Activated naive CD8-positive, alpha-beta T cell treated with anti-CD3 and anti-CD28 coated beads for 36 hours (primary cell): Measurements from ENCODE around the gene CHST12. TPM values are rescaled to one million over a fixed set of nuclear protein-coding genes. Genes with fewer than 3 reads are reported as not detected.

Experiments used
- DNase-seq: peaks from one replicate; pipeline ENCODE4 v3.0.0; 2021
- H3K27ac Mint-ChIP-seq: one replicate; pipeline ENCODE4 v1.8.0; 2022; ENCODE audit warnings: mild to moderate bottlenecking, moderate library complexity, mixed read lengths
- H3K27me3 Mint-ChIP-seq: one replicate; pipeline ENCODE4 v1.8.0; 2022; ENCODE audit warnings: mild to moderate bottlenecking, mixed read lengths
- H3K36me3 Mint-ChIP-seq: one replicate; pipeline ENCODE4 v1.8.0; 2021; ENCODE audit warnings: mild to moderate bottlenecking, mixed read lengths
- H3K4me1 Mint-ChIP-seq: one replicate; pipeline ENCODE4 v1.8.0; 2021; ENCODE audit warnings: mixed read lengths
- H3K4me3 Mint-ChIP-seq: one replicate; pipeline ENCODE4 v1.8.0; 2022; ENCODE audit warnings: mild to moderate bottlenecking, moderate library complexity, mixed read lengths
- H3K9me3 Mint-ChIP-seq: one replicate; pipeline ENCODE4 v1.8.0; 2022; ENCODE audit warnings: mixed read lengths
- total RNA-seq, 2 experiments: library from RNA; stranded (reverse); gene quantifications; one replicate each; pipeline ENCODE4 v1.2.3, GENCODE V29; 2021

Gene CHST12
- total RNA-seq, 2 experiments from 2014 or later, result 3.1 to 3.2 TPM

GRCh38 chr7:2478800-2479199, 75.4 kb downstream of the CHST12 start:
- Mint-ChIP-seq H3K27me3 (no peaks in the 10 kb centered on the region), H3K9me3 (peaks cover 3% of the 10 kb centered on the region), H3K36me3 (no peaks in the 10 kb centered on the region), H3K4me3 (no peak overlapping the region), H3K27ac (no peak overlapping the region), H3K4me1 (peaks cover 3% of the 10 kb centered on the region)
- no peak for DNase-seq

GRCh38 chr7:2479276-2480069, 76.1 kb downstream of the CHST12 start:
- Mint-ChIP-seq H3K36me3 (no peaks in the 10 kb centered on the region), H3K4me3 (no peak overlapping the region), H3K9me3 (peaks cover 3% of the 10 kb centered on the region), H3K4me1 (peaks cover 3% of the 10 kb centered on the region), H3K27ac (no peak overlapping the region), H3K27me3 (no peaks in the 10 kb centered on the region)
- no peak for DNase-seq

- no peak overlapping the region for H3K4me3 Mint-ChIP-seq
- no peak for DNase-seq
- H3K27ac Mint-ChIP-seq, result no peak overlapping the region
- no peaks in the 10 kb centered on the region for H3K27me3 Mint-ChIP-seq
- no peaks in the 10 kb centered on the region for H3K36me3 Mint-ChIP-seq
- peaks cover 3% of the 10 kb centered on the region for H3K4me1 Mint-ChIP-seq
- H3K9me3 Mint-ChIP-seq, result peaks cover 3% of the 10 kb centered on the region
These were observed 76.6 kb downstream of the CHST12 start for GRCh38 chr7:2480070-2480408.

GRCh38 chr7:2481195-2481594, 77.8 kb downstream of the CHST12 start:
- DNase-seq, result no peak
- H3K4me3 Mint-ChIP-seq, result no peak overlapping the region
- H3K36me3 Mint-ChIP-seq, result no peaks in the 10 kb centered on the region
- peaks cover 3% of the 10 kb centered on the region for H3K9me3 Mint-ChIP-seq
- H3K27ac Mint-ChIP-seq, result no peak overlapping the region
- peaks cover 3% of the 10 kb centered on the region for H3K4me1 Mint-ChIP-seq
- H3K27me3 Mint-ChIP-seq, result no peaks in the 10 kb centered on the region

- Mint-ChIP-seq H3K9me3 (peaks cover 3% of the 10 kb centered on the region), H3K4me3 (no peak overlapping the region), H3K27ac (no peak overlapping the region), H3K4me1 (no peaks in the 10 kb centered on the region), H3K27me3 (no peaks in the 10 kb centered on the region), H3K36me3 (no peaks in the 10 kb centered on the region)
- DNase-seq, result no peak
These were observed 79.5 kb downstream of the CHST12 start for GRCh38 chr7:2482725-2483451.

GRCh38 chr7:2483494-2483893, 80.1 kb downstream of the CHST12 start:
- no peaks in the 10 kb centered on the region for H3K36me3 Mint-ChIP-seq
- no peak overlapping the region for H3K27ac Mint-ChIP-seq
- no peak overlapping the region for H3K4me3 Mint-ChIP-seq
- no peak for DNase-seq
- H3K9me3 Mint-ChIP-seq, result peaks cover 3% of the 10 kb centered on the region
- no peaks in the 10 kb centered on the region for H3K4me1 Mint-ChIP-seq
- no peaks in the 10 kb centered on the region for H3K27me3 Mint-ChIP-seq

GRCh38 chr7:2484868-2485267, 81.5 kb downstream of the CHST12 start:
- DNase-seq, result no peak
- Mint-ChIP-seq H3K36me3 (no peaks in the 10 kb centered on the region), H3K27me3 (no peaks in the 10 kb centered on the region), H3K27ac (no peak overlapping the region), H3K9me3 (peaks cover 3% of the 10 kb centered on the region), H3K4me3 (no peak overlapping the region), H3K4me1 (peaks cover 1% of the 10 kb centered on the region)

GRCh38 chr7:2487586-2488271, 84.3 kb downstream of the CHST12 start:
- H3K27me3 Mint-ChIP-seq, result no peaks in the 10 kb centered on the region
- peaks cover 1% of the 10 kb centered on the region for H3K4me1 Mint-ChIP-seq
- no peaks in the 10 kb centered on the region for H3K36me3 Mint-ChIP-seq
- no peak overlapping the region for H3K4me3 Mint-ChIP-seq
- peaks cover 4% of the 10 kb centered on the region for H3K9me3 Mint-ChIP-seq
- no peak overlapping the region for H3K27ac Mint-ChIP-seq
- no peak for DNase-seq

- Mint-ChIP-seq H3K36me3 (no peaks in the 10 kb centered on the region), H3K27me3 (no peaks in the 10 kb centered on the region), H3K4me3 (no peak overlapping the region), H3K9me3 (peaks cover 2% of the 10 kb centered on the region), H3K27ac (no peak overlapping the region), H3K4me1 (peaks cover 1% of the 10 kb centered on the region)
- DNase-seq, result no peak
These were observed 84.8 kb downstream of the CHST12 start for GRCh38 chr7:2488272-2488645.

- Mint-ChIP-seq H3K9me3 (peaks cover 2% of the 10 kb centered on the region), H3K4me1 (peaks cover 1% of the 10 kb centered on the region), H3K27ac (no peak overlapping the region), H3K36me3 (no peaks in the 10 kb centered on the region), H3K27me3 (no peaks in the 10 kb centered on the region), H3K4me3 (no peak overlapping the region)
- DNase-seq, result no peak
These were observed 85.3 kb downstream of the CHST12 start for GRCh38 chr7:2488681-2489080.

GRCh38 chr7:2490181-2490651, 86.8 kb downstream of the CHST12 start:
- H3K4me1 Mint-ChIP-seq, result peaks cover 1% of the 10 kb centered on the region
- peaks cover 2% of the 10 kb centered on the region for H3K9me3 Mint-ChIP-seq
- DNase-seq, result no peak
- H3K27ac Mint-ChIP-seq, result no peak overlapping the region
- no peaks in the 10 kb centered on the region for H3K36me3 Mint-ChIP-seq
- no peaks in the 10 kb centered on the region for H3K27me3 Mint-ChIP-seq
- H3K4me3 Mint-ChIP-seq, result no peak overlapping the region

GRCh38 chr7:2492038-2492437, 88.6 kb downstream of the CHST12 start:
- H3K9me3 Mint-ChIP-seq, result peaks cover 2% of the 10 kb centered on the region
- H3K4me3 Mint-ChIP-seq, result no peak overlapping the region
- H3K4me1 Mint-ChIP-seq, result peaks cover 1% of the 10 kb centered on the region
- no peaks in the 10 kb centered on the region for H3K36me3 Mint-ChIP-seq
- no peak for DNase-seq
- peak overlapping the region; percentile 49 for H3K27ac Mint-ChIP-seq
- no peaks in the 10 kb centered on the region for H3K27me3 Mint-ChIP-seq

GRCh38 chr7:2493205-2494164, 90.1 kb downstream of the CHST12 start:
- H3K4me3 Mint-ChIP-seq, result no peak overlapping the region
- no peak for DNase-seq
- no peaks in the 10 kb centered on the region for H3K27me3 Mint-ChIP-seq
- H3K9me3 Mint-ChIP-seq, result peaks cover 2% of the 10 kb centered on the region
- no peaks in the 10 kb centered on the region for H3K36me3 Mint-ChIP-seq
- no peak overlapping the region for H3K27ac Mint-ChIP-seq
- H3K4me1 Mint-ChIP-seq, result peaks cover 1% of the 10 kb centered on the region

GRCh38 chr7:2494191-2495130, 91.0 kb downstream of the CHST12 start:
- no peak for DNase-seq
- peaks cover 2% of the 10 kb centered on the region for H3K9me3 Mint-ChIP-seq
- no peak overlapping the region for H3K27ac Mint-ChIP-seq
- H3K4me1 Mint-ChIP-seq, result no peaks in the 10 kb centered on the region
- H3K27me3 Mint-ChIP-seq, result no peaks in the 10 kb centered on the region
- no peaks in the 10 kb centered on the region for H3K36me3 Mint-ChIP-seq
- no peak overlapping the region for H3K4me3 Mint-ChIP-seq
